ENCODE measurements around the gene KLHL41.

DNA sequence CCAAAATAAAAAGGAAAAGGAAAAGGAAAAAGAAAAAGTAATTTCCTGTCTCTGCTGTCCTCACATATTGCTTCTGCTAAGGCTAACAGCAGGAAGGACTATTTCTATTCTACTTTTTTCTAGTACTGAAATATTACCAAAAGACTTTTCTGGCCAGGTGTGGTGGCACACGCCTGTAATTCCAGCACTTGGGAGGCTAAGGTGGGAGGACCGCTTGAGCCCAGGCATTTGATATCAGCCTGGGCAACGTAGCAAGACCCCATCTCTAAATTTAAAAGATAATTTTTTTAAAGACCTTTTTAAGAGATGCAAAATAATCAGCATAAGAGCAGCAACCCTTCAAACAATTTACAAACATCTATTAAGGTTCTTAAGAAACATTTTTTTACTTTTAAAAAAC, 32.9 kb downstream of the KLHL41 start:
- TF ChIP-seq SMC3 (conservative IDR thresholded peaks at IDR 0.05; ENCODE audit: poor library complexity): no peak
- TF ChIP-seq CTCF (IDR thresholded peaks at IDR 0.05; ENCODE audit: poor library complexity, severe bottlenecking): no peak
